HG03565 (cell line): ENCODE results near the gene IL2RA.
"Not testable (repeated sequence)": the region's sequence is repeated elsewhere in the genome, so short reads cannot be mapped to it uniquely, and the experiment has no call there.

Source experiments
- ATAC-seq: cut with Tn5 transposase; IDR thresholded peaks from one replicate; pipeline ENCODE4 v1.9.1; 2021; ENCODE audit warnings: mild to moderate bottlenecking, moderate library complexity; ENCODE audit not compliant: unreplicated experiment

The IL2RA gene

GRCh38 chr10:6083523-6084475 is 21.6 kb upstream of the IL2RA start:
- ATAC-seq, result no peak

GRCh38 chr10:6082496-6083395 is 20.6 kb upstream of the IL2RA start:
- no peak for ATAC-seq

- ATAC-seq, result no peak
These were observed 18.3 kb upstream of the IL2RA start for GRCh38 chr10:6080417-6080973.

GRCh38 chr10:6079044-6079443 is 16.9 kb upstream of the IL2RA start:
- ATAC-seq, result no peak

- no peak for ATAC-seq
These were observed 15.0 kb upstream of the IL2RA start for GRCh38 chr10:6077071-6077675.

GRCh38 chr10:6074489-6075301 is 12.5 kb upstream of the IL2RA start:
- ATAC-seq, result no peak

GRCh38 chr10:6072215-6072934 is 10.2 kb upstream of the IL2RA start:
- ATAC-seq, result peak; percentile 36

GRCh38 chr10:6071181-6072175 is 9.3 kb upstream of the IL2RA start:
- ATAC-seq, result no peak

GRCh38 chr10:6070660-6071059 is 8.5 kb upstream of the IL2RA start:
- ATAC-seq, result no peak

GRCh38 chr10:6069081-6069931 is 7.1 kb upstream of the IL2RA start:
- no peak for ATAC-seq

- ATAC-seq, result no peak
These were observed 6.3 kb upstream of the IL2RA start for GRCh38 chr10:6068422-6068821.

- ATAC-seq, result no peak
These were observed 5.8 kb upstream of the IL2RA start for GRCh38 chr10:6068006-6068405.

GRCh38 chr10:6067457-6067856 is 5.3 kb upstream of the IL2RA start:
- no peak for ATAC-seq

- no peak for ATAC-seq
These were observed 3.7 kb upstream of the IL2RA start for GRCh38 chr10:6065835-6066234.

GRCh38 chr10:6065406-6065805 is 3.2 kb upstream of the IL2RA start:
- ATAC-seq, result no peak

GRCh38 chr10:6064726-6065125 is 2.6 kb upstream of the IL2RA start:
- not testable (repeated sequence) for ATAC-seq

GRCh38 chr10:6064119-6064518 is 2.0 kb upstream of the IL2RA start:
- ATAC-seq, result no peak
